B cell (primary cell): Measurements from ENCODE around the gene CCDC171. TPM values are rescaled to one million over a fixed set of nuclear protein-coding genes. Genes with fewer than 3 reads are reported as not detected.

Experiments
- ATAC-seq: fragments of 200-7000 bp; cut with Tn5 transposase; one replicate; pipeline ENCODE4 v1.10.0; 2021; ENCODE audit warnings: low read depth, mild to moderate bottlenecking, moderate number of reproducible peaks, moderate library complexity
- CTCF ChIA-PET: fragments of 350-600 bp; sonication (Branson Sonifier 250); formaldehyde crosslinking; loops from one replicate; lab custom pipeline; 2021; ENCODE audit warnings: antibody characterized with exemption, inconsistent platforms; lab: Charles Lee
- POLR2A ChIA-PET: fragments of 350-600 bp; sonication (Branson Sonifier 250); formaldehyde crosslinking; loops from one replicate; lab custom pipeline; 2021; ENCODE audit warnings: antibody characterized with exemption; lab: Charles Lee
- DNase-seq: peaks from one replicate; pipeline ENCODE4 v3.0.0; 2013
- H2AFZ ChIP-seq: 2 replicates; pipeline ENCODE4 v1.6.1; 2012; ENCODE audit warnings: mild to moderate bottlenecking, low read depth, low read length; ENCODE audit not compliant: insufficient read depth, poor library complexity, severe bottlenecking
- H3K27ac ChIP-seq, 2 donors: 1 replicate in 1 of 2; 2 replicates in 1 of 2; pipeline ENCODE4 v1.5.1; 2012 to 2013; ENCODE audit warnings: low read length in 2 of 2, mild to moderate bottlenecking in 2 of 2, moderate library complexity in 1 of 2
- H3K27me3 ChIP-seq, 4 experiments: fragments of 200-600 bp in 1 of 4; sonication (generic) in 1 of 4; replicated peaks in 1 of 4; 1 replicate in 2 of 4; 2 replicates in 2 of 4; pipeline versions ENCODE4 v1.6.1 to v1.7.0; 2013 to 2016; ENCODE audit warnings: low read length in 3 of 4, mild to moderate bottlenecking in 2 of 4, mixed read lengths in 1 of 4, moderate library complexity in 1 of 4; ENCODE audit not compliant: insufficient read depth in 4 of 4, control insufficient read depth in 3 of 4; ENCODE audit errors: control extremely low read depth in 1 of 4
- H3K36me3 ChIP-seq, 2 experiments: replicated peaks in 1 of 2; 1 replicate in 1 of 2; 2 replicates in 1 of 2; pipeline versions ENCODE4 v1.6.1 to v1.7.1; 2013; ENCODE audit warnings: low read length in 1 of 2; ENCODE audit not compliant: insufficient read depth in 2 of 2, control insufficient read depth in 1 of 2; ENCODE audit errors: control extremely low read depth in 1 of 2, extremely low read depth in 1 of 2
- H3K4me1 ChIP-seq, 2 donors: fragments of 200-600 bp in 1 of 2; sonication (generic) in 1 of 2; 1 replicate in 1 of 2; 2 replicates in 1 of 2; pipeline versions ENCODE4 v1.5.1 to v1.6.1; 2013 to 2017; ENCODE audit warnings: low read length in 2 of 2; ENCODE audit not compliant: control insufficient read depth in 2 of 2, insufficient read depth in 2 of 2
- H3K4me2 ChIP-seq: replicated peaks from 2 replicates; pipeline ENCODE3; 2012; ENCODE audit warnings: mild to moderate bottlenecking, low read depth, low read length; ENCODE audit not compliant: poor library complexity, severe bottlenecking
- H3K4me3 ChIP-seq, 5 experiments: fragments of 200-600 bp in 1 of 5; sonication (generic) in 1 of 5; 1 replicate in 3 of 5; 2 replicates in 2 of 5; pipeline versions ENCODE4 v1.5.1 to v1.7.0; 2011 to 2016; ENCODE audit warnings: low read length in 4 of 5, mild to moderate bottlenecking in 4 of 5, low read depth in 2 of 5, control low read depth in 1 of 5, moderate library complexity in 1 of 5; ENCODE audit not compliant: insufficient read depth in 1 of 5; ENCODE audit errors: control extremely low read depth in 1 of 5, extremely low read depth in 1 of 5
- H3K79me2 ChIP-seq: fragments of 200-600 bp; sonication (generic); one replicate; pipeline ENCODE4 v1.6.0; 2016; ENCODE audit warnings: low read length; ENCODE audit not compliant: control insufficient read depth, insufficient read depth
- H3K9ac ChIP-seq: fragments of 200-600 bp; sonication (generic); 2 replicates; pipeline ENCODE4 v1.6.1; 2017; ENCODE audit warnings: mild to moderate bottlenecking, low read length, moderate library complexity
- H3K9me3 ChIP-seq, 3 donors: one replicate each; pipeline versions ENCODE4 v1.6.1 to v1.7.1; 2013; ENCODE audit warnings: low read length in 2 of 3; ENCODE audit not compliant: control insufficient read depth in 2 of 3, insufficient read depth in 1 of 3; ENCODE audit errors: control extremely low read depth in 1 of 3
- H4K20me1 ChIP-seq: 2 replicates; pipeline ENCODE4 v1.6.0; 2012; ENCODE audit warnings: mild to moderate bottlenecking, low read length; ENCODE audit not compliant: insufficient read depth, control insufficient read depth, poor library complexity, severe bottlenecking
- H3K27ac Mint-ChIP-seq: one replicate; pipeline ENCODE4 v1.8.0; 2021; ENCODE audit warnings: mixed read lengths
- H3K27me3 Mint-ChIP-seq: one replicate; pipeline ENCODE4 v1.8.0; 2021; ENCODE audit warnings: mixed read lengths
- H3K4me1 Mint-ChIP-seq: one replicate; pipeline ENCODE4 v1.8.0; 2021; ENCODE audit warnings: mixed read lengths
- H3K4me3 Mint-ChIP-seq: one replicate; pipeline ENCODE4 v1.8.0; 2021; ENCODE audit warnings: mixed read lengths
- H3K9me3 Mint-ChIP-seq: one replicate; pipeline ENCODE4 v1.8.0; 2022; ENCODE audit warnings: mixed read lengths; ENCODE audit not compliant: insufficient read depth
- EZH2 ChIP-seq: IDR thresholded peaks from 2 replicates; pipeline ENCODE4 v1.6.1; 2012; ENCODE audit warnings: borderline replicate concordance, low read depth, mild to moderate bottlenecking, moderate library complexity, low read length; ENCODE audit not compliant: insufficient read depth, poor library complexity, severe bottlenecking
- WGBS: methylation state at CpG from one replicate; pipeline ENCODE4 v1.1.5; 2013; ENCODE audit warnings: missing lambda C conversion rate; ENCODE audit not compliant: insufficient coverage; 5-methylcytosine and 5-hydroxymethylcytosine counted together
- intact Hi-C: fragments of 100-400 bp; cut with micrococcal nuclease; formaldehyde crosslinking; loops from one replicate; pipeline ENCODE4 v1.10.0; 2022
- polyA plus RNA-seq: library from polyadenylated mRNA; depleted of rRNA; stranded (reverse); fragments of >200 nt; gene quantifications from 2 replicates; pipeline ENCODE4 v1.2.3, GENCODE V29; 2012
- total RNA-seq, 2 donors: library from RNA; stranded (reverse); fragments of 120-200 nt in 1 of 2; gene quantifications; 1 replicate in 1 of 2; 2 replicates in 1 of 2; pipeline versions ENCODE4 v1.2.3 to v1.2.4, GENCODE V29; 2013 to 2022
- TF ChIP-seq, protein P1 (sequence below): fragments of 200-600 bp; IDR thresholded peaks from one replicate; pipeline ENCODE4 v1.8.0; 2022; ENCODE audit warnings: antibody characterized with exemption, mild to moderate bottlenecking

Gene CCDC171
- total and polyA plus RNA-seq, 2 donors (not counting 1 experiment from before 2014, with no cell fraction given) = 0.22 to 6.3 TPM

DNA sequence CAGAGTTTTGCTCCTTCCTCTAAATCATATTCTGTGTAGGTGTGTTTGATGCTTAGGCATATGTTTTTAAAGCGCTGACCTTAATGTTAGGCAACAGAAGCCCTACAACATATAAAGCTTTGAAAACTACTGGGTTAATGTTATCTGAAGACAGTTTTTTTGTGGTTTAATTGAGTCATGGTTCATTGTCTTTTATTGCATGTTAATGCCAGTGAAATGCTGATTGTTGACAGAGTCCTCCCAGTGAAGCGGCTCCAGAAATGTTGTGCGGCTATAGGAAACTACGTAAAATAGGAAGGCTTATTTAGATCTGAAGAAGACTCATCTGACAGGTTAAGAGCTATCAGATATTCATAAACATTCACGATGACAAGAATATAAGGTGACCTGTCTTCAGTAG is 424.6 kb downstream of the CCDC171 start:
- Histone ChIP-seq H4K20me1 (no peaks in the 10 kb centered on the region), H3K4me2 (no peak overlapping the region), H2AFZ (no peak overlapping the region), H3K27me3 (no peaks in the 10 kb centered on the region), H3K27ac (no peak overlapping the region), H3K36me3 (no peaks in the 10 kb centered on the region), H3K4me3 (no peak overlapping the region), H3K9ac (no peak overlapping the region), H3K4me1 (no peaks in the 10 kb centered on the region), H3K9me3 (no peaks in the 10 kb centered on the region), H3K79me2 (no peaks in the 10 kb centered on the region)
- ChIA-PET CTCF (no interaction called here), POLR2A (no interaction called here)
- H3K27ac Mint-ChIP-seq = no peak overlapping the region
- no peak overlapping the region for H3K4me3 Mint-ChIP-seq
- H3K27me3 Mint-ChIP-seq = no peaks in the 10 kb centered on the region
- no peaks in the 10 kb centered on the region for H3K9me3 Mint-ChIP-seq
- no peak for TF ChIP-seq EZH2
- TF ChIP-seq, protein P1, sequence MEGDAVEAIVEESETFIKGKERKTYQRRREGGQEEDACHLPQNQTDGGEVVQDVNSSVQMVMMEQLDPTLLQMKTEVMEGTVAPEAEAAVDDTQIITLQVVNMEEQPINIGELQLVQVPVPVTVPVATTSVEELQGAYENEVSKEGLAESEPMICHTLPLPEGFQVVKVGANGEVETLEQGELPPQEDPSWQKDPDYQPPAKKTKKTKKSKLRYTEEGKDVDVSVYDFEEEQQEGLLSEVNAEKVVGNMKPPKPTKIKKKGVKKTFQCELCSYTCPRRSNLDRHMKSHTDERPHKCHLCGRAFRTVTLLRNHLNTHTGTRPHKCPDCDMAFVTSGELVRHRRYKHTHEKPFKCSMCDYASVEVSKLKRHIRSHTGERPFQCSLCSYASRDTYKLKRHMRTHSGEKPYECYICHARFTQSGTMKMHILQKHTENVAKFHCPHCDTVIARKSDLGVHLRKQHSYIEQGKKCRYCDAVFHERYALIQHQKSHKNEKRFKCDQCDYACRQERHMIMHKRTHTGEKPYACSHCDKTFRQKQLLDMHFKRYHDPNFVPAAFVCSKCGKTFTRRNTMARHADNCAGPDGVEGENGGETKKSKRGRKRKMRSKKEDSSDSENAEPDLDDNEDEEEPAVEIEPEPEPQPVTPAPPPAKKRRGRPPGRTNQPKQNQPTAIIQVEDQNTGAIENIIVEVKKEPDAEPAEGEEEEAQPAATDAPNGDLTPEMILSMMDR = no peak
- 90% methylated on average over 2 of the region's 5 CpGs for WGBS
- no peaks in the 10 kb centered on the region for H3K4me1 Mint-ChIP-seq
- intact Hi-C loops = no loop called here
- DNase-seq (no peak), ATAC-seq (no peak)

DNA sequence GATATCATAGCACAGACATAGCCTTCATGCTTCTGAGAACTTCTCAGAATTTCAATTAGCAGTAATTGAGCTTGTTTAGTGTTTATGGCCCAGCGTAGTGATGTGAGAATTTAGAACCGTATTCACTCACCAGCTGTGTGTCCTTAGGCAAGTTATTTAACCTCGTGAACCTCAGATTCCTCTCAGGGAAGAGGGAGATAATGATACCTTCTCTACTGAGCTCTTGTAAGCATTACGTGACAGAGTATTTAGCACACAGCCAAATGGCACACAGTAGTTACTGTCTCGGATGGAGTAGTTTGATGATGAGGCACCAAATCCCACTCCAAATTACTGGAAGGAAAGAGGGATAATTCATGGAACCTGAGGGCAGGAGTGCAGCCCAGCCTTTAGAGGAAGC is 429.3 kb downstream of the CCDC171 start:
- Histone ChIP-seq H3K9ac (no peak overlapping the region), H3K4me2 (no peak overlapping the region), H3K4me3 (no peak overlapping the region), H3K27me3 (no peaks in the 10 kb centered on the region), H3K9me3 (no peaks in the 10 kb centered on the region), H2AFZ (no peak overlapping the region), H4K20me1 (no peaks in the 10 kb centered on the region), H3K79me2 (no peaks in the 10 kb centered on the region), H3K4me1 (no peaks in the 10 kb centered on the region), H3K36me3 (no peaks in the 10 kb centered on the region), H3K27ac (no peak overlapping the region)
- CTCF ChIA-PET = no interaction called here
- H3K27me3 Mint-ChIP-seq = no peaks in the 10 kb centered on the region
- TF ChIP-seq EZH2 = no peak
- TF ChIP-seq, protein P1 = no peak
- ATAC-seq = no peak
- H3K9me3 Mint-ChIP-seq = no peaks in the 10 kb centered on the region
- no peaks in the 10 kb centered on the region for H3K4me1 Mint-ChIP-seq
- intact Hi-C loops = no loop called here
- no peak overlapping the region for H3K4me3 Mint-ChIP-seq
- POLR2A ChIA-PET = no interaction called here
- no peak for DNase-seq
- WGBS = 78% methylated on average over 3 of the region's 5 CpGs
- no peak overlapping the region for H3K27ac Mint-ChIP-seq
